ENCODE results near the gene GPR148.
"Not testable (repeated sequence)": the region's sequence is repeated elsewhere in the genome, so short reads cannot be mapped to it uniquely, and the experiment has no call there.

Gene GPR148

GRCh38 chr2:130728549-130729316 lies at the start of gene GPR148:
GPR148 (plus strand) TSS chr2:130729070; CDS start chr2:130729152, 82 bp downstream.
- DNase-seq: no peak

- not testable (repeated sequence) for DNase-seq
These were observed 36.7 kb upstream of the GPR148 start for GRCh38 chr2:130692041-130692770.

GRCh38 chr2:130693474-130693873 lies 35.4 kb upstream of the GPR148 start:
- DNase-seq: not testable (repeated sequence)

GRCh38 chr2:130703250-130703649 lies 25.6 kb upstream of the GPR148 start:
- not testable (repeated sequence) for DNase-seq

- not testable (repeated sequence) for DNase-seq
These were observed 14.1 kb upstream of the GPR148 start for GRCh38 chr2:130714795-130715194.

GRCh38 chr2:130720036-130720435 lies 8.8 kb upstream of the GPR148 start:
- no peak for DNase-seq

GRCh38 chr2:130720528-130720927 lies 8.3 kb upstream of the GPR148 start:
- no peak for DNase-seq

GRCh38 chr2:130724455-130724854 lies 4.4 kb upstream of the GPR148 start:
- no peak for DNase-seq

- DNase-seq: no peak
These were observed 2.2 kb upstream of the GPR148 start for GRCh38 chr2:130726614-130727180.

- DNase-seq: peak; percentile 27
These were observed 1.5 kb upstream of the GPR148 start for GRCh38 chr2:130727286-130727924.

- DNase-seq: no peak
These were observed 839 bp upstream of the GPR148 start for GRCh38 chr2:130728007-130728454.

- DNase-seq: no peak
These were observed 741 bp downstream of the GPR148 start for GRCh38 chr2:130729322-130730299.

- not testable (repeated sequence) for DNase-seq
These were observed 3.4 kb downstream of the GPR148 start for GRCh38 chr2:130732257-130732656.

GRCh38 chr2:130735200-130735599 lies 6.3 kb downstream of the GPR148 start:
- DNase-seq: no peak

- no peak for DNase-seq
These were observed 7.6 kb downstream of the GPR148 start for GRCh38 chr2:130736487-130736886.

GRCh38 chr2:130737592-130737991 lies 8.7 kb downstream of the GPR148 start:
- no peak for DNase-seq

GRCh38 chr2:130740671-130741070 lies 11.8 kb downstream of the GPR148 start:
- DNase-seq: no peak

- no peak for DNase-seq
These were observed 14.4 kb downstream of the GPR148 start for GRCh38 chr2:130743278-130743677.

- DNase-seq: no peak
These were observed 15.6 kb downstream of the GPR148 start for GRCh38 chr2:130744287-130745117.

GRCh38 chr2:130749078-130749477 lies 20.2 kb downstream of the GPR148 start:
- DNase-seq: no peak

GRCh38 chr2:130749641-130750040 lies 20.8 kb downstream of the GPR148 start:
- DNase-seq: no peak

Measured in NCI-H1436 treated with DMSO at 0.1 percent for 48 hours (cell line).